ENCODE measurements around the gene HES7. TPM values are rescaled to one million over a fixed set of nuclear protein-coding genes. Genes with fewer than 3 reads are reported as not detected.

HES7 gene
- total RNA-seq, 1 donor from 2014 or later: 0.35 TPM

DNA sequence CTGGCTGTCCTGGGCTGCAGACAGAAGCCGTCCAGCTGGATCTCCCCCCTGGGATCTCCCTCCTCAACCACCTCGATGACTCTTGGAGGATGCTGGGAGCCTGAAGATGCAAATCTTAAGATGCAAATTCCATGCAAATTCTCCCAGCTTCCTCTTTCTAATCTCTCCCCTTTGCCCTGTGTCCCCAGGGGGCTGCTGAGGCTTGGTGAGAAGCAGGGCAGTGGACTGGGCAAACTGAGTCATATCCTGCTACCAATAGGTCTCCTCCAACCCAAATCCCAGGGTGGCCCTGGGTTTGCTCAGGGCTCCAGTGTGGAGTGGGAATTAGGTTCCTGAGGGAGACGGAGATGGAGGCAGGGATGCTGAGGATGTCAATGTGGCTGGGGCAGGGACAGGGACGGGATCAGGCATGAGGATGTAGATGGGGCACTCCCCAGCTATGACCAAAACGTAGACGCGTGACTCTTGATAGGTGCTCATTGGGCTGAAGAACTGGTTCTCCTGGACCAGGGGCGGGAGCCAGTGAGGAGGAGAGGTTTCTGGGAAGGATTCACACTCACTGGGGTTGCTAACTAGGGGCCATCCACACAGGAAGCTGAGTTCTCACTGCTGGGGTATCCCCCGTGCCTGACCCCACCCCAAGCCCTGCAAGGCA lies 32.7 kb downstream of the HES7 start:
- TF ChIP-seq, protein P1, sequence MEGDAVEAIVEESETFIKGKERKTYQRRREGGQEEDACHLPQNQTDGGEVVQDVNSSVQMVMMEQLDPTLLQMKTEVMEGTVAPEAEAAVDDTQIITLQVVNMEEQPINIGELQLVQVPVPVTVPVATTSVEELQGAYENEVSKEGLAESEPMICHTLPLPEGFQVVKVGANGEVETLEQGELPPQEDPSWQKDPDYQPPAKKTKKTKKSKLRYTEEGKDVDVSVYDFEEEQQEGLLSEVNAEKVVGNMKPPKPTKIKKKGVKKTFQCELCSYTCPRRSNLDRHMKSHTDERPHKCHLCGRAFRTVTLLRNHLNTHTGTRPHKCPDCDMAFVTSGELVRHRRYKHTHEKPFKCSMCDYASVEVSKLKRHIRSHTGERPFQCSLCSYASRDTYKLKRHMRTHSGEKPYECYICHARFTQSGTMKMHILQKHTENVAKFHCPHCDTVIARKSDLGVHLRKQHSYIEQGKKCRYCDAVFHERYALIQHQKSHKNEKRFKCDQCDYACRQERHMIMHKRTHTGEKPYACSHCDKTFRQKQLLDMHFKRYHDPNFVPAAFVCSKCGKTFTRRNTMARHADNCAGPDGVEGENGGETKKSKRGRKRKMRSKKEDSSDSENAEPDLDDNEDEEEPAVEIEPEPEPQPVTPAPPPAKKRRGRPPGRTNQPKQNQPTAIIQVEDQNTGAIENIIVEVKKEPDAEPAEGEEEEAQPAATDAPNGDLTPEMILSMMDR (conservative IDR thresholded peaks at IDR 0.05; ENCODE audit: low read depth, low read length): no peak
- DNase-seq (ENCODE audit: low read depth): no peak
- no peak overlapping the region for H3K4me3 ChIP-seq (ENCODE audit: low read depth, low read length)

DNA sequence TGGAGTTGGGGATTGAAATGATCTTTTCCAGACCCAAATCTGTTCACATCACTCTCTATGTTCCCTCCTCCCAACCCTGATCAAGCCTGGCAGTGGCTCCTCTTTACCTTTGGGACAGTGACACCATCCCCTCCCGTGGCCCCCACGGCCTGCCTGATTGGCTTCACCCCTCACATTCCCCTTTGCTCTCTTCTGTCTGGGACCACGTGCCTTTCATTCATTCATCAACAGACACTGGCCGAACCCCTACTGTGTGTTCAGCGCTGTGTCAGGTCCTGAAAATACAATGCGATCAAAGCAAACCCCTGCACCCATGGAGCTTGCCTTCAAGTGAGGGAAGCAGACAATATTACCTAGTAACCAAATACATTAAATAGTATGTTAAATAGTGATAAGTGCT lies 34.2 kb downstream of the HES7 start:
- DNase-seq (ENCODE audit: low read depth): no peak
- H3K4me3 ChIP-seq (ENCODE audit: low read depth, low read length): no peak overlapping the region
- TF ChIP-seq, protein P1 (conservative IDR thresholded peaks at IDR 0.05; ENCODE audit: low read depth, low read length): no peak

DNA sequence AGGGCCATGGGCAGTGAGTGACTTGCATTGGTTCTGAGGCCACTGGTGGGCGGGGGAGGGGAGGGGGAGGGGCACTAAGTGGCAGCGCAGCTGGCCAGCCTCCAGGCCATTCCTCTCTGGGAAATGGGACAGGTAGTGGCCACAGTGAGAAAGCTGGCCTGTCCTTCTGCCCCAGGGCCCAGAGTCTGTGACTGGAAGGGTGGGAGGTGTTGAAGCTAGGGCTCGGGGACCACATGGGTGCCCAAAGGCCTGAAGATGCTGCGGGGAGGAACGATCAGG lies 36.0 kb downstream of the HES7 start:
- H3K4me3 ChIP-seq (ENCODE audit: low read depth, low read length): no peak overlapping the region
- no peak for DNase-seq (ENCODE audit: low read depth)
- TF ChIP-seq, protein P1 (conservative IDR thresholded peaks at IDR 0.05; ENCODE audit: low read depth, low read length): no peak

DNA sequence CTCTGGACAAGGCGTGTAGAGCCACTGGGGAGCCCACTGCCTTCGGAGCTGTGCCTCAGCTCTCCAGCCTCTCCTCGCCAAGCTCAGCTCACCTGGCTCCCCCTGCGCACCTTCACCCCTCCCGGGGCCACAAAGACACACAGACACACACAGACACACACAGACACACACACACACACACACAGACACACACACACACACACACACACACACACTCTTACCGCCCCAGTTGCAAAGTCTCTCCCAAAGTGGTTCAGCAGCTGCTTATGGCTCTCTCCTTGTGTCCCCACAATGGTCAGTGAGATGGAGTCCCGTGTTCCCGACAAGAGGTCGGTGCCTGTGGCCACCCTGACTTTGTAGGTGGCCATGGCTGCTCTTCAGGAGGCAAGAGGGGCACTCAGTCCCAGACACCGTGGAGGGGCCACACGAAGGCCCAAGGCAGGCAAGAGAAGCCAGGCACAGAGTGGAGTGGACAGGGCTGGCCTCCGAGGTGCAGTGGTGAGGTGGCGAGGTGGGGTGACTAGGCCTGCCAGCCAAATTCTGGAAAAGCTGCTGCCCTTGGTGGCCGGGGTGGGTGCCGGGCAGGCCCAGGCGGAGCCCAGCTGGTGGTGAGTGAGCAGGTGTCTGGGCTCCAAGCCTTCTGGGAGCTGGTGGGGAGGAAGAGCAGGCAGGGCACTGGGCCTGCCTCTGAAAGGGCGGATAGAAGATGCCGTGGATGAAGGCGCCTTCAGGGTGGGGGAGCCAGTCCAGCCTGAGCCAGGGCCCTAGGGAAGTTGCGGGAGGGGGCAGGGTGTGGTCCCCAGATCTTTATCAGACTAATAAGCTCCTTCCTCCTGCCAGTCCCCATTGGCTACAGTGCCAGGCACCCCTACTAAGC lies 36.6 kb downstream of the HES7 start, which contains the start of gene ALOX12B:
Gene ALOX12B (minus strand): TSS at position 642 of the 877 bp plus-strand sequence. CDS start 274 bp downstream, at position 368.
- no peak for DNase-seq (ENCODE audit: low read depth)
- TF ChIP-seq, protein P1 (conservative IDR thresholded peaks at IDR 0.05; ENCODE audit: low read depth, low read length): no peak
- no peak within 1 kb of the TSS for H3K4me3 ChIP-seq (ENCODE audit: low read depth, low read length)

DNA sequence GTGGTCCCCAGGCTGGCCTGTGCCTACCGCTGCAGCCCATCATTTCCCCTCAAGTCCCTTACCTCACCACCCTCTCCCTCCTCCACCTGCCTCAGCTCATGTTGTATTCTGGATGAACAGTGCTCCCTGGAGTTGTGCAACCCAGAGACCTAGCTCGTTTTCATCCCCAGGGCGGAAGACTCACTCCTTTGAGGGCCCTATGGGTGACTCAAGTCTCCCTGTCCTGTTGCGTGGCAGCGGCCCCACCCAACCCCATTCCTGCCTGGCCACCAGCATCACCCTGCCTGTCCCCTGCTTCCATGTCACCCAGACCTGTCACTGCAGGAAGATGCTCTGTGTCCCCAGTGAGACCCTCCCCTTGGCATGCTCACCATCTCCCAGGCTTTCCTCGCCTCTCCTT lies 39.7 kb downstream of the HES7 start:
- TF ChIP-seq, protein P1 (conservative IDR thresholded peaks at IDR 0.05; ENCODE audit: low read depth, low read length): no peak
- DNase-seq (ENCODE audit: low read depth): no peak
- no peak overlapping the region for H3K4me3 ChIP-seq (ENCODE audit: low read depth, low read length)

DNA sequence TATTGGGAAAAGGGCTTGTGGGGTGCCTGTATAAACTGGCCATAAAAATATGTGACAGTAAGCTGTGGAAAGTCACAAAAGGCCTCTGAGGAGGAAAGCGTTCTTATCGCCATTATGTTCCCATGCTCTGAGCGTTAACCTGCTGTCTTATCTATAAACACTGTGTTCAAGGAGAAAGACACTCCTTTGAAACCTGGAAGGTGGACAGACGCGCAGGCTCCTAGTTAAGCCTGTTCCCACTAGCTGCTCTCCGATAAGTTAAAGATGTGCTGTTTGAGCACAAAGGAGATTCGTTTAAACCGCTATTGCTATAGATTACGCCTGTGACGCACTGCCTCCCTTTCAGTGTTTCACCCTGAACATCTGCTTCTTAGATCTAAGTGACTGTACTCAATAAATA lies 41.6 kb downstream of the HES7 start:
- TF ChIP-seq, protein P1 (conservative IDR thresholded peaks at IDR 0.05; ENCODE audit: low read depth, low read length): no peak
- DNase-seq (ENCODE audit: low read depth): no peak
- no peak overlapping the region for H3K4me3 ChIP-seq (ENCODE audit: low read depth, low read length)
